NCI-H2171 (cell line): ENCODE data around the gene MPP1.

Experiments
- DNase-seq: peaks from one replicate; lab custom pipeline; 2025; lab: John Stamatoyannopoulos, UW

Gene MPP1

GRCh38 chrX:154812341-154813101, 7.2 kb upstream of the MPP1 start:
- no peak for DNase-seq

DNA sequence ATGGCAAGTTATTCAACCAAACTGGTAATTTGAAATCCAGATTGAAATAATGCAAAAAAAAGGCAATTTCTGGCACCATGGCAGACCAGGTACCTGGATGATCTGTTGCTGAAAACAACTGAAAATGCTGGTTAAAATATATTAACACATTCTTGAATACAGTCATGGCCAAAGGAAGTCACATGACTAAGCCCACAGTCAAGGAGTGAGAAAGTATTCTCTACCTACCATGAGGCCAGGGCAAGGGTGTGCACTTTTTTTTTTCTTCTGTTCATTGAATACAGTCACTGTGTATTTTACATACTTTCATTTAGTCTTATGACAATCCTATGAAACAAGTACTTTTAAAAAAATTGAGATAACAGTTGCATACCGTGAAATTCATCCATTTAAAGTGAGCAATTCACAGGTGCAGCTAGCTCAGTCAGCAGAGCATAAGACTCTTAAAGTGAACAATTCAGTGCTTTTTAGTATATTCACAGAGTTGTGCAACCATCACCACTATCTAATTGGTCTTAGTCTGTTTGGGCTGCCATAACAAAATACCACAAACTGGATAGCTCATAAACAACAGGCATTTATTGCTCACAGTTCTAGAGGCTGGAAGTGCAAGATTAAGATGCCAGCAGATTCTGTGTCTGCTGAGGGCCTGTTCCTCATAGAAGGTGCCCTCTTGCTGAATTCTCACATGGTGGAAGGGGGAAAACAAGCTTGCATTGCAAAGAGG, 4.8 kb upstream of the MPP1 start:
- DNase-seq: no peak

GRCh38 chrX:154806837-154807501, 1.7 kb upstream of the MPP1 start:
- DNase-seq: no peak

GRCh38 chrX:154805696-154806091, 409 bp upstream of the MPP1 start:
- DNase-seq: no peak

DNA sequence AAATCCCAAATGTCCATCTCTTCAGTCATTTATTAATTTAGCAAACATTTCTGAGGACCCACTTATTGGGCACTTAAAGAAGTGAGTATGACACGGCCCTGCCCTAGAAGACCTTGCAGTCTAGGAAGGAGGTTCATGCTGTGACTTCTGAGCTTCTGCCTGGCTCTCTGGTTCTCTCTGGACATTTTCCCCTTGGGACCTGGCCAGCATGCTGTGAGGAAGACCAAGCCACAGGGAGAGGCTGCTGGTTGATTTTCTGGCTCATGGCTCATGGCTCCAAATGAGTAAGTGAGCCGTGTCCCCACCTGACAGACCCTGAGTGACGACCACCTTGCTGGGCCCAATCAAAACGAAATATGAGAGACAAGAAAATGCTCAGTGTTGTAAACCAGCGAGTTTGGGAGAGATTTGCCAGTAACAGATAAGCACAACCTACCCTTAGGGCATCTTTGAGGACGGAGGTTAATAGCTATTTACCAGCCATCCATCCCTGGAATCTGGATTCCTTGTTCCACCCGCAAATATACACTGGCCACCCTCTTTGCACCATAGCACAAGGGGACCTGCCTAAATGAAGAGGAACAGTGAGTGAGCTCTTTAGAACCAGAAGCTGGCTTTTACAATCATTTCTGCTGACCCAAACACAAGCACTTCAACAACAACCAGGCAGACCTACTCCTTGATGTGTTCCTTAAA, 876 bp downstream of the MPP1 start:
- no peak for DNase-seq

DNA sequence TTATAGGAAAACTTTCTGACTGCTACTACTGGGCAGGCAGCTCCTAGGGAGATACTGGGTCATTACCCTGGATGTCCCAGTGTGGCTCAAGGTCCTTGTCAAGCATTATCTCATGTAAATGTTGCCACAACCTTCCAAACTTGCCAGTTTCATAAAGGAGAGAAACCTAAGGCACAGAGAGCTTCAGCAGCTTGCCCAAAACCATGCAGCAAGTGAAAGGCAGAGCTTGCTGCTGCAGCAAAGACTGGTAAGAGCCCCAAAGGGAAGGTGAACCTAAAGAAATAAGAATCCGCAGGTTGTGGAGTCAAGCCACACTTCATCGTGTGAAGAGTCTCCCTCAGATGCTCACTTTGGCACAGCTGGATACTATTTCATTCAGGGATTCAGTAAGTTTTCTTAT, 2.3 kb downstream of the MPP1 start:
- DNase-seq: no peak

- no peak for DNase-seq
Observed at GRCh38 chrX:154800478-154801210, 4.6 kb downstream of the MPP1 start.

DNA sequence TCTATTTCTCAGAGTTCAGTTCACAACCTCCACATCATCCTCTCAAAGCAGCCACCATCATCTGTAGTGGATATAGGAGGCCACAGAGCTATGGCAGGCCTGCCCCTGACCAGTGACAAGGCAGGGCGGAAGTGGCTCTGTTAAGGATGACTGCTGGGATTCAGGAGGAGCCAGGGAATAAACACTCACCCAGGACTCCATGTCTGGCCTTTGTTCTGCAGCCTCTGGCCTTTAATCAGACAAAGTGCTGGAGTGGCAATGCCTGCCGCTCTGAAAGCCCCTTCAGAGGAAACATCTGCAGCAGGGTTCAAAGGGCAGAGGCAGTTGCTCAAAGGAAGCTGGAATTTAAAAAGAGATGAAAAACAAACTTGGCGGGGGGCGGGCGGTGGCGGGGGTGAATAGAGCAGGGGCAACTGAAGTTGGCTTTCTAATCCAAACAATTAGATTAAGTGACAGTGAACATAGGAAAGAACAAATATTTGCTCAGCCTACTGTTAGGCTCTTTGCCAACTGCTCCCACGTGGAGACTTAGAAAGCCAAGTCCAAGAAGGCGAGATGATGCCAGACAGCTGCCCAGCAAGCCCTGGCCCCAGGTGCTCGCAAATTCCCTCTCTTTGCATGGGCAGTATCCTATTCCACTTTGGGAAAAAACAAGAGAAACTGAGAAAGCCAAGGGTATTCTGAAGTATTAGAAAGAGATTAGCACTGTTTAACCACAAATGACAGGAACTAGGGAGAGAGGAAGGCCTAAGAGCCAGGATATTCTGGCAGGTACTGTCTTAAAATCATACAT, 5.5 kb downstream of the MPP1 start:
- no peak for DNase-seq

DNA sequence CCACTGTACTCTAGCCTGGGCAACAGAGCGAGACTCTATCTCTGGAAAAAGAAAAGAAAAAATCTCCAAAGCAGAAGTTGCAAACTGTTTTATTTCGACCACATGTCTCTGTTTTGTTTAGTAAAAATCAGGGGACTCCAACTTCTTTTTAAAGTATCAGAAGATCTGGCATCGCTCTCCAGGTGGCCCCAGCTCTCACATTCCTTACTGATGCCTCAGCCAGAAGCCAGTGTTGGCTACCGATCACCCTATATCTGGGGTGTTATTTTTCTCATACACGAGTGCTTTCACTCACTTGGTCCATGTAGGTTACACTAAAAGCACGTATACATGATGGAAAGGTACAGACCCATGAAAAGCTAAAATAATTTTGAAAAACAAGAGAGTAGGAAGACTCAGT, 8.3 kb downstream of the MPP1 start:
- no peak for DNase-seq

- DNase-seq: no peak
Observed at GRCh38 chrX:154795016-154795415, 10.3 kb downstream of the MPP1 start.

- no peak for DNase-seq
Observed at GRCh38 chrX:154793084-154793795, 12.0 kb downstream of the MPP1 start.

- no peak for DNase-seq
Observed at GRCh38 chrX:154791939-154792338, 13.3 kb downstream of the MPP1 start.

DNA sequence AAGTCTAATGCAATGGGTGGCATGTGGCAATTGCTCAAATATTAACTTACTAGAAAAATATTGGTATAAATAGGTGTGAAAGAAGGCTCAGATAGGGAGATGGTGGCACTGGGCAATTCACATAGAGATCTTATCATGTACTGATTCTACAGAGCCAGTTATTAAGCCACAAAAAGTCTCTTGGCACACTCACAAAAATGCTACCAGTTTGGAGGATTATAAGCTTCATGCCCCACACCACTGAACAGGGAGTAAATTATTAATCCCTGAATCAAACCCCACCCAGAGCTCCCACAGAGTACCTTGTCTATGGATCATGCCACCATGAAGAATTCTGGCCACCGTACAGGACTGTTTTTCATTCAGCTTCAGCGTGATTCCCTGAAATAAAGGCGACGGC, 13.8 kb downstream of the MPP1 start:
- DNase-seq: no peak

DNA sequence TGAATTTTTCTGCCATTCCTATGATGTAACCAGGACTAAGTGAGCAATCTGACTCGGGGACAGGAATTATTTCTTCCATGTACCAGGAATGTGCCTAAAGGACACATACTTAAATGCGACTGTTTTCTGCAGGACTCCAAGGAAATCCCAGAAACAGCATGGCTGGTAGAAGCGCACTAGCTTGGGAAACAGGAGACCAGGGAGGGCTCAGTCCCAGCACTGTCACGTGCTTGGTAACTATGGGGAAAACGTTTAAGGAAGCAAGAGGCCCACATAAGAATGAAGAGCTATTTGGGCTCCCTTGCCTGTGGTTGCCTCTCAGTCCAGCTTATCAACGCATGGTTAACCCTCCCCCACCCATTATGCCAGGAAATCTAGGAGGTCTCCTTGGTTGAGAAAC, 19.6 kb downstream of the MPP1 start:
- DNase-seq: no peak

GRCh38 chrX:154784149-154784995, 20.9 kb downstream of the MPP1 start:
- no peak for DNase-seq

DNA sequence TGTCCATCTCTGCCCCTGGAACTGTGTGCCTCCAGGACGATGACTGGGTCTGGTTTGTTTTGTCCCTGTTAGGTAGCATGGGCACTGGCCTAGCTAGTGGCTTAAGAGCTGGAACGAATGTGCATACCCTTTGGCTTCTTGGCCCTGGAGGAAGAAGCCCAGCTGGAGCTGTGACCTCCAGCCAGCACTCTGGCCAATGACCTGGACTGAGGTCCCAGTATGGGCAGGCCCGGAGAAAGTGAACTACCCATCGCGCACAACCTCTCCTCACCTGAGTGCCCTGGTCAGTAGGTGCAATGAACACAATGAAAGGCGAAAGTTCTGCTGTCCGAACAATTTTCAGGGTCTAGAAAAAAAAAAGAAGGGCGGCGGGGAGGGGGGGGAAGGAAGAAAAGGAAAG, 24.3 kb downstream of the MPP1 start:
- DNase-seq: no peak

- DNase-seq: no peak
Observed at GRCh38 chrX:154779261-154779660, 26.0 kb downstream of the MPP1 start.

GRCh38 chrX:154776753-154777152, 28.5 kb downstream of the MPP1 start:
- DNase-seq: no peak
